Measurements from ENCODE around the gene PKIB.

- TF ChIP-seq CTCF (IDR thresholded peaks at IDR 0.05) (no peak), POLR2A (IDR thresholded peaks at IDR 0.05) (no peak)
These were observed 160.8 kb downstream of the PKIB start for GRCh38 chr6:122770835-122771601.

Data from uterus (tissue), 2 donors.